ENCODE results near the gene CNDP2. TPM values are rescaled to one million over a fixed set of nuclear protein-coding genes. Genes with fewer than 3 reads are reported as not detected.

The CNDP2 gene
- total RNA-seq, 2 experiments from 2014 or later = 147 to 148 TPM

DNA sequence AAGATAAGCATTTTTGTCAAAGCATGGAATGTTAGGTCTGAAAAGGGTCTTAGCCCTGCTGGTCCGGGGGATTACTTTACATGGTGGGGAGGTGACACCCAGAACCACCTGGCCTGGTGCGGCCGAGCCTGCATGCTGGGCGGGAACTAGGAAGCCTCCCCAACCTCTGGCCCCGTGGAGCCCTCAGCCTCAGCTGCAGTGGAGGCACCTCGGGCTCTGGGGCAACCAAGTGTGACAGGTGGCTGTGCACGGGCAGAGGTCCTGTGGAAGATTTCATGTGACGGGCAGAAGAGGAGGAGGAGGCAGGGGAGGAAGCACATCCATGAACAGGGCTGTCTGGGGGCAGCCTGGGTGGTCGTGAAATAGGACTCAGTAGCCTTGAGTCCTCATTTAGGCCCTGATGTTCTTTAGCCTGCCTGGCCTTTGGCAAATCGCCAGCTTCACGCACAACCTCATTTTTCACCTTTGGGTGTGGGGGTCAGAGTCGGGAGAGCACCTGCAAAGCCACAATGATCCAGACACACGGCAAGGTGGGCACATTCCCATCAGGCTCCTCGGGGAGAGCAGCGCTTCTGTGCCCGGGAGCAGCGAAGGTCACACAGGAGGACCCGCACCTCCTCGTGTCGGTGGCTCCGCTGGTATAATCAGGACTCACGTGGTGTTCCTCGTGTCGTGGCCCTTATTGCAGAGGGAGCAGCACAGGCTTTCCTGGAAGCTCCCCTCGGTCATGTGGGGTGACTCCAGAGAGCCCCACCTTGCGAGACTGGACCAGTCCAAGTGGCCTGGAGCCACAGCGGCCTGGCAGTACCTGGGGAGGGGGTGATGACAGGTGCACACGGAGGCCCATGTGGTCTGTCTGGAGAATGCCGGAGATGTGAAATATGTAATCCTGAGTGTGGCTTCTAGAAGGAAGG lies 13.9 kb downstream of the CNDP2 start:
- H3K9me3 Mint-ChIP-seq = no peaks in the 10 kb centered on the region
- no peak overlapping the region for H3K4me3 Mint-ChIP-seq
- peaks cover 26% of the 10 kb centered on the region for H3K36me3 Mint-ChIP-seq

DNA sequence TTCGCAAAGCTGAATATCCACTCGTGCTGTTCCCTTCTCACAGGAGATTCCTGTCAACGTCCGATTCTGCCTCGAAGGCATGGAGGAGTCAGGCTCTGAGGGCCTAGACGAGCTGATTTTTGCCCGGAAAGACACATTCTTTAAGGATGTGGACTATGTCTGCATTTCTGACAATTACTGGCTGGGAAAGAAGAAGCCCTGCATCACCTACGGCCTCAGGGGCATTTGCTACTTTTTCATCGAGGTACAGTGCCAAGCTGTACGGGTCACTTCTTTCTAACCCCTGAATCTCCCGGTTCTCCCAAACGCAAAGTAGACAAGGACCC lies 14.6 kb downstream of the CNDP2 start:
- H3K4me1 Mint-ChIP-seq = peaks cover 14% of the 10 kb centered on the region
- ATAC-seq (ENCODE audit: low read depth) (no peak), DNase-seq (no peak)
- peaks cover 24% of the 10 kb centered on the region for H3K36me3 Mint-ChIP-seq
- H3K27ac Mint-ChIP-seq = no peak overlapping the region
- no peaks in the 10 kb centered on the region for H3K9me3 Mint-ChIP-seq
- no peak overlapping the region for H3K4me3 Mint-ChIP-seq
- no peaks in the 10 kb centered on the region for H3K27me3 Mint-ChIP-seq
- POLR2A ChIA-PET = no interaction called here

More for the DNA sequence above, 13.9 kb downstream of the CNDP2 start:
- POLR2A ChIA-PET = no interaction called here
- ATAC-seq (ENCODE audit: low read depth) (no peak), DNase-seq (no peak)
- H3K4me1 Mint-ChIP-seq = peaks cover 16% of the 10 kb centered on the region
- H3K27me3 Mint-ChIP-seq = no peaks in the 10 kb centered on the region
- H3K27ac Mint-ChIP-seq = peak overlapping the region; percentile 51

DNA sequence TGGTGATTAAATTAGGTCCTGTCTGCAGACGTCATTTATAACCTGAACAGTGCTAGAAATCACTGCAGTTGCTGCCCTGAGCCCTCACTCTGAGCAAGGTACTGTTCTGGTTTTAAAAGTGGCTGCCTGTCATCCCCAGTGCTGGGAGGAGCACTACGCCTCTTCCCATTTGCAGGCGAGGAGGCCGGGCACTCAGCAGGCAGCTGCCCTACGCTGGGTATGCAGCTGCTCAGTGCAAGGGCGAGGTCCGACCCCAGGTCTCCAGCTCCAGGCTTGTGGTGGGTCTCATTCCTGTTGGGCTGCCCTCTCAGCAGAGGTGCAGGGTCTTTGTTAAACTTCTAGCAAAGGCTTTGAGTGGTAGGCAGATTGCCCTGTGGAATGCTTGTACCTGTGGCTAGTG lies 15.7 kb downstream of the CNDP2 start:
- H3K36me3 Mint-ChIP-seq = peaks cover 18% of the 10 kb centered on the region
- no peak overlapping the region for H3K4me3 Mint-ChIP-seq
- ATAC-seq (ENCODE audit: low read depth) (no peak), DNase-seq (no peak)
- H3K27ac Mint-ChIP-seq = no peak overlapping the region
- H3K9me3 Mint-ChIP-seq = no peaks in the 10 kb centered on the region
- no peaks in the 10 kb centered on the region for H3K27me3 Mint-ChIP-seq
- peaks cover 8% of the 10 kb centered on the region for H3K4me1 Mint-ChIP-seq
- POLR2A ChIA-PET = no interaction called here

DNA sequence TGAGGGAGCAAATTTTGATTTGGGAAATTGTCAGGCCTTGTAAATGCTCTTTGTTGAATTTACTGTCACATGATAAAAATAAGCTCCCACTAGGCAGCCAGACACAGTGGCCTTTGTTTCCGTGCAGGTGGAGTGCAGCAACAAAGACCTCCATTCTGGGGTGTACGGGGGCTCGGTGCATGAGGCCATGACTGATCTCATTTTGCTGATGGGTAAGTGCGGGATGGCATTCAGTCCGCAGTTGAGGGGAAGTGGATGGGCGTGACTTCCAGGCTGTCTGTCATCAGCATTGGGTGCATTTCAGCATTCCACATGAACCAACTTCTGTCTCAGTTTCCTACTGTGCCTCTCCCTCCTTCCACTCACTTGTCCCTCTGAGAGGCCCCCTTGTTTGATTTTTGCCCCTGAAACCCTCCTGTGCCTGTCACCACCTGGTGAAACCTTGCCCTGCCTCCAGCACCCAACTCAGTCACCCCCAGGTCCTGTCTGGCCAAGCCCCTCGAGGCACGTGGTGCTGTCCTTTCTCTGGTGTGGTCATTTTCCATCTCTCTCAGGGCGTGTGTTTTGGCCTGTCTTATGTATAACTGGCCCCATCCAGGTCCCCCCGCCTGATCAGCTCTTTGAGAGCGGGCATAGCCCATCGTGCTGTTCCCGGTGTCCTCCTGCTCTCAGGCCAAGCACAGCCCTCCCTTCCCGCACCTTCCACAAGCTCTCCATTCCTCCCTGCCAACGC lies 16.3 kb downstream of the CNDP2 start:
- POLR2A ChIA-PET = no interaction called here
- H3K36me3 Mint-ChIP-seq = peaks cover 18% of the 10 kb centered on the region

DNA sequence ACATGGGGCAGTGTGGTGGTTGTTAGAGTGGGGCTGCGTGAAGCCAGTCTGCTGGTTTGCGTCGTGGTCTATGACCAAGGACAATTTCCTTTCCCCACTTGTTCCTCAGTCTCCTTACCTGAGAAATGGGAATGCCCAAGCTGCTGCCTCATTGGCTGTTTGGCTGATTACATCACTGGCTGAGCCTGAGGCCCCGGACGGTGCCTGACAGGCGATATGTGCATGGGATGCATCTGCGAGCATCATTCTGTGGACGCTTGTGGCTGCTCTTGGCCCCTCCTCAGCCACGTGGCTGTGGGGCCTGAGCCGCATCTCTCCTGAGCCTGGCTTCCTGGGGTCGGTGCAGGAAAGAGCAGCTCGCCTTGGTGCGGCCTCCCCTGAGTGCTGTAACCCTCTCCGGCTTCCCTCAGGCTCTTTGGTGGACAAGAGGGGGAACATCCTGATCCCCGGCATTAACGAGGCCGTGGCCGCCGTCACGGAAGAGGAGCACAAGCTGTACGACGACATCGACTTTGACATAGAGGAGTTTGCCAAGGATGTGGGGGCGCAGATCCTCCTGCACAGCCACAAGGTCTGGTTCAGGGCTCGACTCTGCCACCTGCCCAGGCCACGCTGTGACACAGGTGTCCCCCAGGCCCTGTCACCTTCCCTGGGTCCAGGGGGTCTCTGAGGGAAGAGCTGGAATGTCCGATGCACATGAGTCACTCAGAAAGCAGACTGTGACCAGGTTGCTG lies 17.2 kb downstream of the CNDP2 start:
- ATAC-seq (ENCODE audit: low read depth) (no peak), DNase-seq (no peak)
- H3K9me3 Mint-ChIP-seq = no peaks in the 10 kb centered on the region
- no peaks in the 10 kb centered on the region for H3K4me1 Mint-ChIP-seq
- H3K27me3 Mint-ChIP-seq = no peaks in the 10 kb centered on the region
- peaks cover 17% of the 10 kb centered on the region for H3K36me3 Mint-ChIP-seq
- H3K27ac Mint-ChIP-seq = no peak overlapping the region
- H3K4me3 Mint-ChIP-seq = no peak overlapping the region
- POLR2A ChIA-PET = no interaction called here

More for the DNA sequence above, 16.3 kb downstream of the CNDP2 start:
- Mint-ChIP-seq H3K4me3 (no peak overlapping the region), H3K27ac (no peak overlapping the region), H3K27me3 (no peaks in the 10 kb centered on the region), H3K9me3 (no peaks in the 10 kb centered on the region), H3K4me1 (peaks cover 4% of the 10 kb centered on the region)
- DNase-seq (no peak), ATAC-seq (ENCODE audit: low read depth) (no peak)

DNA sequence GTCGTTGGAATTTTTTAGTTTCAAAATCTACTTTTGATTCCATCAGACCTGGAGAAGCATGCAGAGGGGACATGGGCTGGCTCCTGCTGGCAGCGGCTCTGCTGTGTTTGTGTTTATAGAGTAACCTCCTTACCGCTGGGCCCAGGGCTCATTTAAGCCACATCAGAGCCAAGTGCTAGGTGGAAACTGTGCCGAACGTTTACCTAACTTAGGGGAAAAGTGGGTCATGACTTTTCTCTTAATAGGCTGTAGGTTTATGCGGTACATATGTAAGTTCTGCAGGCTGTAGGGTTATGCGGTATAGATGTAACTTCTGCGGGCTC lies 17.7 kb downstream of the CNDP2 start:
- H3K27ac Mint-ChIP-seq = no peak overlapping the region
- peaks cover 19% of the 10 kb centered on the region for H3K36me3 Mint-ChIP-seq

DNA sequence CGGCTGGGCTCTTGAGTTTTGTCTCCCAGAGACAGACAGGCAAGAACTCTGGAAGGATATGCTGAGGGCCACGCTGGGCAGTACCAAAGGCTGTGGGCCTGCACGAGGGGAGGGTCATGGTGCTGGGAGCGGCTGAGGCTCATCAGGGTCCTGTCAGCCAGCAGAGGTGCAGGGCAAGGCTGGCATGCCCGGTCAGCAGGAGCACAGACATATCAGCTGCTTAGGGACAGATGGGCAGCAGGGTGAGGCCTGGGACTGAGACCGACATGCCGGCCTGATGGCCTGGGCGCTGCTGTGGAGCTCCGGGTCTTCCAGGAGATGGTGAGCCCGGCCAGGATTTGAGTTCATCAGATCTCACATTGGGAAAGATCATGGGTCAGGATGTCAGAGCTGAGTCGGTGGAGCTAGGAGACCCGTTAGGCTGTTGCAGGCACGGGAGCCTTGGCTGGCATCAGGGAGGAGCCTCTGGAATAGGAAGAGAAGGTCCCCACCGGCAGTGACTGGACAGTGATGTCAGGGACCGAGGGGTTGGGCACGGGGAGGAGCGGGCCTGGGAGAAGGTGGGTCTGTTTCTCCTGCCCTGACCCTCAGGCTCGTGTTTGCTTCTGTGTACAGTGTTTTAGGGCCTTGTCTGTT lies 18.8 kb downstream of the CNDP2 start:
- no peak for DNase-seq
- H3K9me3 Mint-ChIP-seq = no peaks in the 10 kb centered on the region
- no peak overlapping the region for H3K4me3 Mint-ChIP-seq
- H3K27me3 Mint-ChIP-seq = no peaks in the 10 kb centered on the region
- peaks cover 25% of the 10 kb centered on the region for H3K36me3 Mint-ChIP-seq
- POLR2A ChIA-PET = no interaction called here
- no peak overlapping the region for H3K27ac Mint-ChIP-seq
- no peak for ATAC-seq (ENCODE audit: low read depth)
- no peaks in the 10 kb centered on the region for H3K4me1 Mint-ChIP-seq

More for the DNA sequence above, 17.7 kb downstream of the CNDP2 start:
- Mint-ChIP-seq H3K9me3 (no peaks in the 10 kb centered on the region), H3K4me1 (no peaks in the 10 kb centered on the region), H3K4me3 (no peak overlapping the region), H3K27me3 (no peaks in the 10 kb centered on the region)
- POLR2A ChIA-PET = no interaction called here
- no peak for DNase-seq
- ATAC-seq (ENCODE audit: low read depth) = no peak

DNA sequence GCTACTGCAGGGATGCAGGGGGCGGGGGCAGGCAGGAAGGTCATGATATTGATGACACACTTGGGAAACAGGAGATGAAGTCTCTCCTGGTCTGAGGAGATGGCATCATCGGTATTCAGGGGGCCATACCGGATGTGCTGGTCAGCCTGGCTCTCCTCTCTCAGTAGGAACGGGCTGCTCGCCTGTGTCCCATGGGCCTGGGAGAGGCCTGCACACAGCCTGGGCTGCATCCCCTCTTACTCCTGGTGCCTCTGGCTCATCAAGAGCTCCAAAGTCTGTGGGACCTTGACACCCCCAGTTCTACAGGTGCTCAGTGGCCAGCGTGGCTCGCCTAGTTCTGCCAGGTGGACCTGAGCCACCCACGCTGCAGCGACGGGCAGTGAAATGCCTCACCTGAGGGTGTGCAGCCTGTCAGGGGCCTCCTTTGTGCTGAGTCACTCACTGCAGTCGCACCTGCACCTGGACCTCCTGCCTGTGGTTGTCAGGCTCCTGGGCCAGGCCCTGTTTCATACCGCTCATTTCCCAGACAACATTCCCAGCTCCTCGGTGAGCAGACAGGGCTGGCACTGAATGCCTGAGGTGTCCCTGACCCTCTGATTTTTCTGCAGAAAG lies 19.6 kb downstream of the CNDP2 start:
- no peak overlapping the region for H3K27ac Mint-ChIP-seq
- H3K27me3 Mint-ChIP-seq = no peaks in the 10 kb centered on the region
- POLR2A ChIA-PET = no interaction called here
- no peaks in the 10 kb centered on the region for H3K4me1 Mint-ChIP-seq
- no peak overlapping the region for H3K4me3 Mint-ChIP-seq
- ATAC-seq (ENCODE audit: low read depth) (no peak), DNase-seq (no peak)
- H3K36me3 Mint-ChIP-seq = peaks cover 25% of the 10 kb centered on the region
- H3K9me3 Mint-ChIP-seq = no peaks in the 10 kb centered on the region

DNA sequence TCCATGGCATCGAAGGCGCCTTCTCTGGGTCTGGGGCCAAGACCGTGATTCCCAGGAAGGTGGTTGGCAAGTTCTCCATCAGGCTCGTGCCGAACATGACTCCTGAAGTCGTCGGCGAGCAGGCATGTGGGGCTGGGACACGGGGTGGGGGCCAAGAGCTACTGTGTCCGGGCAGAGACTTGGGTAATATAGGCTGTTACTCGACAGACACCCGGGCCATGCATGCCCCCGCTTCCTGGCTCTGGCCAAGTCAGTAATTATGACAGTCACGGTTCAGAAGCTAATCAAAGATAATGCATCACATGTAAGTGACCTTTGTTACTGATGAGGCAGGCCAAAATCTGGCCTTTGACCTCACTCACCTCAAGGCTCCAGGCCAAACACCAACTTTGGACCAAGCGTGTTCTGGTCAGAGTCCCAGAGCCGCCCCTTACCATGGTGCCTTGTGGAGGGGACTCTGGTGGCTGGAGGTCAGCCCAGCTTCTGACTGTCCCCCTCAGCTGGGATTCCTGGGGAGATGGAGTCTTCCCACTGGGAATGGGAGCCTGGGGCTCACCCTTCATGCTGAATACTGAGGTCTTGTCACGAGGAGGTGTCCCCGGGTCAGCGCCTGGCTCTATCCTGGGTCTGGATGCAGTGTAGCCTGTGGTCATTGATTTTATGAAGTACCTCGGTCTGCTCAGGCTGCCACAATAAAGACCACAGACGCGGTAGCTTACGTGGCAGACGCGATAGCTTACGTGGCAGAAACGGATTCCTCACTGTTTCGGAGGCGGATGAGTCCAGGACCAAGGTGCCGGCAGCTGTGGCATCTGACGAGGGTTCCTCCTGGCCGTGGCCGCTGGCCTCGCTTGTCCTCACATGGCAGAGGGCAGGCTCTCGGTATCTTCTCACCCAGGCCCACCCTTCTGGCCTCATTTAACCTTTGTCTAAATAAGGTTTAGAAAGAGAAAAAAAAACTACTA lies 20.4 kb downstream of the CNDP2 start:
- ATAC-seq (ENCODE audit: low read depth) (no peak), DNase-seq (no peak)
- Mint-ChIP-seq H3K4me3 (no peak overlapping the region), H3K27ac (no peak overlapping the region), H3K4me1 (no peaks in the 10 kb centered on the region), H3K27me3 (no peaks in the 10 kb centered on the region), H3K9me3 (no peaks in the 10 kb centered on the region), H3K36me3 (peaks cover 27% of the 10 kb centered on the region)
- POLR2A ChIA-PET = no interaction called here

DNA sequence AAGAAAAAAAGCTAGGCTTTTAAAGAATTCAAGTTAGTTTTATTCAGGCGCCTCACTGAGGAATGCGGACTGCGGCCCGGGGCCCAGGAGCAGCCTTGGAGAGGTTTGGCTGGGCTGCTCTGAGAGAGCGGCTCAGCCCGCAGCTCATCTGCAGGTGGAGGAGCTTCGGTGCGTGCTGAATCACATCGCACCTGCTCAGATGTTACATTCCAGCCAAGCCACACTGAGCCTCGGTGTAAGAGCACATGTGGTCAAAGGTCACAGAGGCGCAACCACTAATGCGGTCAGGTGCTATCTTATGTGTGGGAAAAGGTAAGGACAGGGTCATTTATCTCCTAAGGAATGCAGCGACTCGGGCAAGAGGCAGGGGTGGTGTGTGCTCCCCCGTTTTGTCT lies 21.1 kb downstream of the CNDP2 start:
- POLR2A ChIA-PET = no interaction called here
- H3K27ac Mint-ChIP-seq = no peak overlapping the region
- peaks cover 26% of the 10 kb centered on the region for H3K36me3 Mint-ChIP-seq
- DNase-seq = no peak
- H3K9me3 Mint-ChIP-seq = no peaks in the 10 kb centered on the region
- H3K4me1 Mint-ChIP-seq = no peaks in the 10 kb centered on the region
- no peaks in the 10 kb centered on the region for H3K27me3 Mint-ChIP-seq
- H3K4me3 Mint-ChIP-seq = no peak overlapping the region
- ATAC-seq (ENCODE audit: low read depth) = no peak

DNA sequence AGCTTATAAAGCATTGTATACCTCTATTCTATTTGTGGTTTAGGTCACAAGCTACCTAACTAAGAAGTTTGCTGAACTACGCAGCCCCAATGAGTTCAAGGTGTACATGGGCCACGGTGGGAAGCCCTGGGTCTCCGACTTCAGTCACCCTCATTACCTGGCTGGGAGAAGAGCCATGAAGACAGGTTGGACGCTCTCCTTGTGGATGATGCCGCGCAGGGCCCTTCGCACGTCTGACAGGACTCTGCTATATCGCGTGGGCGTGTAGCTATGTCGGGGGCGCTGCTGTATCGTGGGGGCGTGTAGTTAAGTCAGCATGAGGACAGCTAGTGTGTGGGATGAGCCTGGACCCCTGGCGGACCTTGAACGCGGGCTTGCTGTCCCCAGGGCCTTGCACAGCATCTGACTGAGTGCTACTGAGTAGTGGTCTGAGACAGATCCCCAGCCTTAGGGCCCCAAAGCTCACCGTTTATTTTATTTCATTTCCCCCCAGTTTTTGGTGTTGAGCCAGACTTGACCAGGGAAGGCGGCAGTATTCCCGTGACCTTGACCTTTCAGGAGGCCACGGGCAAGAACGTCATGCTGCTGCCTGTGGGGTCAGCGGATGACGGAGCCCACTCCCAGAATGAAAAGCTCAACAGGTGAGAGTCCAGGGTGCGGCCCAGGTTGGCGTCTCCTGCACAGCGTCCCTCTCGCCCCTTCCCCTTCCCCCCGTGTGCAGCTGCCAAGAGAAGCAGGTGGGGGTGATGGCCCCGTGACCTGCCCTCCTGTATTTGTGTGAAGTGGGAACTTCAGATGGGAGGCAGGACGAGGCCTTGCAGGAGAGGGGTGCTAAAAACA lies 22.5 kb downstream of the CNDP2 start:
- DNase-seq (no peak), ATAC-seq (ENCODE audit: low read depth) (no peak)
- POLR2A ChIA-PET = no interaction called here
- Mint-ChIP-seq H3K27me3 (no peaks in the 10 kb centered on the region), H3K4me3 (no peak overlapping the region), H3K4me1 (no peaks in the 10 kb centered on the region), H3K27ac (no peak overlapping the region), H3K36me3 (peaks cover 19% of the 10 kb centered on the region), H3K9me3 (no peaks in the 10 kb centered on the region)
